HFF-Myc (cell line): ENCODE measurements around the gene PNLDC1.
A peak's percentile ranks its signal among the peaks of the same experiment; 100 is the strongest.
"Not testable (repeated sequence)": the region's sequence is repeated elsewhere in the genome, so short reads cannot be mapped to it uniquely, and the experiment has no call there.

Experiments used
- DNase-seq: peaks from one replicate; pipeline ENCODE4 v3.0.0-alpha.2; 2011; ENCODE audit warnings: low read depth; ENCODE audit errors: extremely low read depth
- H3K4me3 ChIP-seq: replicated peaks from 2 replicates; pipeline ENCODE4 v1.5.1; 2011; ENCODE audit warnings: low read depth, mild to moderate bottlenecking, control low read depth, low read length
- TF ChIP-seq, protein P1 (sequence below): IDR thresholded peaks from 2 replicates; pipeline ENCODE4 v1.5.1; 2012; ENCODE audit warnings: mild to moderate bottlenecking, low read depth, low read length, control low read depth; ENCODE audit errors: missing control alignments

The PNLDC1 gene

DNA sequence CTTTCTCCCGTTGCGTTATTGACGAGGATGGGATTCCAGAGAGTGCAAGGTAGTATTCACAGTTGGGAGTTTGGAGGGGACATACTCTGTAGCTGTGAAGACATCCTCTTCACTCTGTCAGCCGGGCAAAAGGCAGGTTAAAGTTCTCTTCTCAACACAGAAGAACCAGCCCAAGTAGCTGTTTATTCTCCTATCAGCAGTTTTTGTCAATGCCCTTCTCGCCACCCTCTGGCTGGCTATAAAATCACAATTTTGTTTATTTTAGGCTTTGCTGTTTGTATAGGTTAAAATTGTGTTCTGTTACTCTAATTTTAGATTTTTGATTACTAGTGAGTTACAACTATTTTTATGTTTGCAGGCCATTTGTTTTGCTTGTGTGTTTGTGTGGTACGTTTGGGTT, 52.8 kb downstream of the PNLDC1 start:
- DNase-seq: no peak
- TF ChIP-seq, protein P1, sequence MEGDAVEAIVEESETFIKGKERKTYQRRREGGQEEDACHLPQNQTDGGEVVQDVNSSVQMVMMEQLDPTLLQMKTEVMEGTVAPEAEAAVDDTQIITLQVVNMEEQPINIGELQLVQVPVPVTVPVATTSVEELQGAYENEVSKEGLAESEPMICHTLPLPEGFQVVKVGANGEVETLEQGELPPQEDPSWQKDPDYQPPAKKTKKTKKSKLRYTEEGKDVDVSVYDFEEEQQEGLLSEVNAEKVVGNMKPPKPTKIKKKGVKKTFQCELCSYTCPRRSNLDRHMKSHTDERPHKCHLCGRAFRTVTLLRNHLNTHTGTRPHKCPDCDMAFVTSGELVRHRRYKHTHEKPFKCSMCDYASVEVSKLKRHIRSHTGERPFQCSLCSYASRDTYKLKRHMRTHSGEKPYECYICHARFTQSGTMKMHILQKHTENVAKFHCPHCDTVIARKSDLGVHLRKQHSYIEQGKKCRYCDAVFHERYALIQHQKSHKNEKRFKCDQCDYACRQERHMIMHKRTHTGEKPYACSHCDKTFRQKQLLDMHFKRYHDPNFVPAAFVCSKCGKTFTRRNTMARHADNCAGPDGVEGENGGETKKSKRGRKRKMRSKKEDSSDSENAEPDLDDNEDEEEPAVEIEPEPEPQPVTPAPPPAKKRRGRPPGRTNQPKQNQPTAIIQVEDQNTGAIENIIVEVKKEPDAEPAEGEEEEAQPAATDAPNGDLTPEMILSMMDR: no peak

DNA sequence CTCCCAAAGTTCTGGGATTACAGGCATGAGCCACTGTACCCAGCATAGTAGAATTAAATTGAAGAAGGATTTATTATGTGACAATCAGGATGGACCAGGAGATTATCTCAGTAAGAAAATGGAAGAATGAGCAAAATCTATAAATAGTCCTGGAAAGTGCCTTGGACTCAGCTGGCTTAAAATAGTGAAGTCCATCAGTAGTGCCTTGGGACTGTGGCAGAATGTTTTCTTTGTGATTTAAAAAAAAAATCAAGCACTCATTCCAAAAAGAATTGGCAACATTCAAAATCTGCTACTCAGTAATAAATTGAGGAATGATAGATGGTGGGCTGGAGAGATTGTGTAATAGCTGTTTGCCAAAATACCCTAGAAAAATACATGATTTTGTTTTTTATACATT, 53.7 kb downstream of the PNLDC1 start:
- DNase-seq: no peak
- H3K4me3 ChIP-seq: no peak overlapping the region
- TF ChIP-seq, protein P1: no peak

More for the DNA sequence above, 52.8 kb downstream of the PNLDC1 start:
- no peak overlapping the region for H3K4me3 ChIP-seq

DNA sequence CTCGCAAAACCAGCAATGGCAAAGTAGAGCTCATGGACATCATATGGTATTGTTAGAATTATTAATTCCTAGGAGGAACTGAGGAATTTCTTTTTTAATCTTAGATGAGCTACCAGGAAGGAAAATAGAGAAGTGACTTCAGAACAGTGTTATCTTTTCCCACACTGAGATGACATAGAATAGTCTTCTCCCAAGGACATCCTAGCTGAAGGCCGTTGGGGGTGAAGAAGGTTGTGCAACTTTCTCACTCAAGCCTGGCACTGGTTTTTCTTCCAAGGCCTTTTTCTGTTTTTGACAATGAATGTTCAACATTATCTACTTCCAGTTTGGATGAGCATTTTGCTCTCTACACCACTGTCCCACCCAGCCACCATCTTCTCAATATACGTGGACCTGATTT, 54.9 kb downstream of the PNLDC1 start:
- H3K4me3 ChIP-seq: no peak overlapping the region
- TF ChIP-seq, protein P1: no peak
- DNase-seq: no peak

DNA sequence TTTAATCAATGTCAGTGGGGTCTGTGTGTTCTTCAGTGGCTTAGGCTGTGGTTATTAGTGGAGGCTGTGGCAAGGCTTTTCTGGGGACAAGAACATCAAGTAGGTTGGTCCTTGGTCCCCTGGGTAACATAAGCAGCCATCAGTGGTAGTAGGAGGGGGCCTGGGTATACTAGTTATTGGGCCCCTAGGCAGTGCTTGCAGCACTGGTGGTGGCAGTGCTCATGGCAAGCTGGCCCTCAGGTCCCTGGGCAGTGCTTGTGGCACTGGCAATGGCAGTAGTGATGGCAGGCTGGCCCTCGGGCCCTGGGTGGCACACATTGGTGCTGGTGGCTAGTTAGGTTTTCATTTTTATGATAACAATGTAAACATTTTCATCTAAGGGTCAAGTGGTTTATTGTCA, 58.2 kb downstream of the PNLDC1 start:
- no peak overlapping the region for H3K4me3 ChIP-seq
- TF ChIP-seq, protein P1: no peak
- no peak for DNase-seq

DNA sequence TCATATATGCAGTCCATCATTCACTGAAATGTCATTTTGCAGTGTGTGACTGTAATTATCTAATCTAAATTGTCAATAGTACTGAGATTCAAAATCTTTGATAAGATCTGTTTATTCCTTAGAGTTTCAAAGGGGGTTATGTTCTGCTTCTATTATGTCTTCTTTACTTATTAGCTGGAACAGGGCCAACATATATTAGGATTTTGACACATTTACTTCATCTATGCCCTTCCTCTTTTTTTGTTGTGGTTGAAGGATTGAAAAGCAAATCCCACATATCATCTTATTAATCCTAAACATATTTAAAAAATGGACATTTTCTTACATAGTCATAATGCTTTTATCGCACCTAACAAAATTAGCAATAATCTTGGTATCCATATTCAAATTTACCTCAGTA, 60.4 kb downstream of the PNLDC1 start:
- TF ChIP-seq, protein P1: no peak
- no peak for DNase-seq
- no peak overlapping the region for H3K4me3 ChIP-seq

DNA sequence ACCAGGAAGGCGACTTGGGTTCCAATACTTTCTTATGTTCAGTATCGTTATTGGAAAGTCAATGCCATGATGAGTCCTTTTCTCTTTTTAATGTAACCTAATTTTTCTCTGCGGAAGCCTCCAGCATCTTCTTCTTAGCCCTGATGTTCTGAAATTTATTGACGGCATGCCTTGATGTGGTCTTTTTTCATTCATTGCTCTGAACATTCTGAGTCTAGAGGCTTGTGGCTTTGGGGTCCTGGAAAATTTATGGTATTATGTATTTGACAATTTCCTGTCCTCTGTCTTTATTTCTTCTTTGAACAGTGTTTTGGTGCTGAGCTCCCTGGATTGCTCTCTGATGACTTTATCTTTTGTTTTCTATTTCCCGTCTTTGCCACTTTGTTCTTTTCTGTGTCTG, 62.0 kb downstream of the PNLDC1 start:
- no peak for DNase-seq
- TF ChIP-seq, protein P1: no peak
- H3K4me3 ChIP-seq: no peak overlapping the region

DNA sequence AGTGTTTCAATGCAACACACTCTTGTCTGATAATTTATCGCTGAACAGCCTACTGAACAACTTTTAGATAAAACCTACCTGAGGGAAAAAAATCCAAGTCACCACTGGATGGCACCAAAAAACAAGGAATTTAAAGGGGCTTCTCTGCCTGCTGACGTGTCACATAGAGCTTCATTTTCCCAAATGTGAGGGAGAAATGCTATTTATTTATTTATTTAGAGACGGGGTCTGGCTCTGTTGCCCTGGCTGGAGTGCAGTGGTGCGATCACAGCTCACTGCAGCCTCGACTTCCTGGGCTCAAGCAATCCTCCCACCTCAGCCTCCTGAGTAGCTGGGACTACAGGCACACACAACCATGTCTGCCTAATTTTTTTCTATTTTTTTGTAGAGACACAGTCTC, 63.3 kb downstream of the PNLDC1 start:
- not testable (repeated sequence) for H3K4me3 ChIP-seq
- TF ChIP-seq, protein P1: peak; percentile 31
- peak; percentile 62 for DNase-seq
